HCT116 (cell line): ENCODE measurements around the gene ZEB2. TPM values are rescaled to one million over a fixed set of nuclear protein-coding genes. Genes with fewer than 3 reads are reported as not detected.

Source experiments
- ATAC-seq: fragments of 200-7000 bp; cut with Tn5 transposase; 2 replicates; pipeline ENCODE4 v1.9.1; 2020; ENCODE audit warnings: mild to moderate bottlenecking, moderate library complexity
- BruUV-seq: library from RNA; stranded (reverse); fragments of 400-500 nt; replicated peaks from 2 replicates; lab custom pipeline; 2021; lab: Mats Ljungman, UMichigan
- CTCF ChIA-PET: fragments of 300-600 bp; sonication (Branson Sonifier 250); formaldehyde crosslinking; loops from one replicate; lab custom pipeline; 2021; ENCODE audit warnings: antibody characterized with exemption; lab: Charles Lee
- POLR2A ChIA-PET: fragments of 300-600, 350-600 bp; sonication (Branson Sonifier 250); formaldehyde crosslinking; loops from one replicate; lab custom pipeline; 2021; ENCODE audit warnings: antibody characterized with exemption; lab: Charles Lee
- RAD21 ChIA-PET, 2 experiments: fragments of 300-600 bp; sonication (Branson Sonifier 250); formaldehyde crosslinking; loops; one replicate each; lab custom pipeline; 2023; ENCODE audit warnings: low total read pairs in 2 of 2; ENCODE audit not compliant: uncharacterized antibody in 2 of 2, unreplicated experiment in 2 of 2, low non-redundant PET in 1 of 2; lab: Charles Lee
- DNase-seq: peaks from one replicate; pipeline ENCODE4 v3.0.0-alpha.2; 2010; ENCODE audit warnings: low read depth, low spot score
- H2AFZ ChIP-seq: fragments of 200-600 bp; shearing (Covaris generic), sonication (generic); 2 replicates; pipeline ENCODE4 v1.6.1; 2017; ENCODE audit warnings: low read depth, mixed run types, mixed read lengths, antibody characterized with exemption, low read length; ENCODE audit not compliant: poor library complexity, severe bottlenecking
- H3K27ac ChIP-seq: 2 replicates; pipeline ENCODE4 v1.5.1; 2012; ENCODE audit warnings: low read depth, low read length
- H3K27me3 ChIP-seq: fragments of 200-600 bp; sonication (generic); 2 replicates; pipeline ENCODE4 v1.6.1; 2016; ENCODE audit warnings: mixed run types, low read length, mixed read lengths; ENCODE audit not compliant: insufficient read depth
- H3K36me3 ChIP-seq, 2 experiments: fragments of 200-500 bp in 1 of 2; fragments of 200-600 bp in 1 of 2; sonication (Bioruptor generic) in 1 of 2; sonication (generic) in 1 of 2; 2 replicates each; pipeline versions ENCODE4 v1.5.1 to v1.6.1; 2014 to 2016; ENCODE audit warnings: low read length in 2 of 2, inconsistent platforms in 1 of 2, mixed read lengths in 1 of 2, mixed run types in 1 of 2; ENCODE audit not compliant: insufficient read depth in 2 of 2, control insufficient read depth in 1 of 2
- H3K4me1 ChIP-seq, 2 experiments: fragments of 200-600 bp in 1 of 2; sonication (generic) in 1 of 2; 2 replicates each; pipeline versions ENCODE4 v1.5.1 to v1.6.1; 2012 to 2017; ENCODE audit warnings: low read length in 2 of 2, inconsistent platforms in 1 of 2, mild to moderate bottlenecking in 1 of 2, mixed read lengths in 1 of 2, mixed run types in 1 of 2, moderate library complexity in 1 of 2; ENCODE audit not compliant: insufficient read depth in 2 of 2, control insufficient read depth in 1 of 2
- H3K4me2 ChIP-seq: fragments of 200-600 bp; sonication (generic); 2 replicates; pipeline ENCODE4 v1.6.1; 2017; ENCODE audit warnings: mixed run types, low read length, mixed read lengths
- H3K4me3 ChIP-seq, 2 experiments: fragments of 200-600 bp in 1 of 2; sonication (generic) in 1 of 2; replicated peaks in 1 of 2; 2 replicates each; pipeline ENCODE4 v1.5.1; 2011 to 2016; ENCODE audit warnings: low read length in 2 of 2, control low read depth in 1 of 2, low read depth in 1 of 2, mild to moderate bottlenecking in 1 of 2, mixed read lengths in 1 of 2, mixed run types in 1 of 2
- H3K79me2 ChIP-seq: fragments of 200-600 bp; sonication (generic); 2 replicates; pipeline ENCODE4 v1.6.1; 2017; ENCODE audit warnings: mild to moderate bottlenecking, mixed run types, low read length, moderate library complexity, mixed read lengths; ENCODE audit not compliant: insufficient read depth
- H3K9ac ChIP-seq: fragments of 200-600 bp; sonication (generic); 2 replicates; pipeline ENCODE4 v1.6.1; 2016; ENCODE audit warnings: low read length, mixed read lengths
- H3K9me2 ChIP-seq: fragments of 200-600 bp; sonication (generic), shearing (Covaris generic); 2 replicates; pipeline ENCODE4 v1.6.1; 2017; ENCODE audit warnings: mixed run types, mild to moderate bottlenecking, moderate library complexity; ENCODE audit not compliant: insufficient read depth
- H3K9me3 ChIP-seq, 2 experiments: fragments of 200-500 bp in 1 of 2; fragments of 200-600 bp in 1 of 2; sonication (Bioruptor generic) in 1 of 2; sonication (generic) in 1 of 2; 2 replicates each; pipeline ENCODE4 v1.6.1; 2014 to 2017; ENCODE audit warnings: low read length in 2 of 2, mixed read lengths in 2 of 2, inconsistent platforms in 1 of 2, low read depth in 1 of 2, mild to moderate bottlenecking in 1 of 2, mixed run types in 1 of 2, moderate library complexity in 1 of 2; ENCODE audit not compliant: control insufficient read depth in 1 of 2, insufficient read depth in 1 of 2
- H4K20me1 ChIP-seq: fragments of 200-600 bp; sonication (generic), shearing (Covaris generic); 2 replicates; pipeline ENCODE4 v1.6.1; 2017; ENCODE audit warnings: mixed run types, mild to moderate bottlenecking, moderate library complexity; ENCODE audit not compliant: insufficient read depth
- ELF1 ChIP-seq: IDR thresholded peaks from 2 replicates; pipeline ENCODE4 v1.6.1; 2012; ENCODE audit warnings: low read depth, borderline replicate concordance
- EZH2phosphoT487 ChIP-seq: fragments of 200-600 bp; IDR thresholded peaks from 2 replicates; pipeline ENCODE4 v1.6.1; 2018; ENCODE audit warnings: antibody characterized with exemption, borderline replicate concordance
- FOSL1 ChIP-seq: IDR thresholded peaks from 2 replicates; pipeline ENCODE4 v1.6.1; 2012; ENCODE audit warnings: low read depth
- POLR2A ChIP-seq: IDR thresholded peaks from 2 replicates; pipeline ENCODE4 v1.7.0; 2011; ENCODE audit warnings: borderline replicate concordance; ENCODE audit not compliant: insufficient read depth, insufficient read length; ENCODE audit errors: extremely low read depth
- RAD21 ChIP-seq: IDR thresholded peaks from 2 replicates; pipeline ENCODE4 v1.6.1; 2012; ENCODE audit warnings: low read depth, mild to moderate bottlenecking
- SIN3A ChIP-seq: IDR thresholded peaks from 2 replicates; pipeline ENCODE4 v1.6.1; 2012; ENCODE audit warnings: low read depth
- SP1 ChIP-seq: IDR thresholded peaks from 2 replicates; pipeline ENCODE4 v1.6.1; 2012; ENCODE audit warnings: low read depth
- ZFX ChIP-seq: fragments of 450-650 bp; IDR thresholded peaks from 2 replicates; pipeline ENCODE4 v1.6.1; 2017
- intact Hi-C: fragments of 100-400 bp; cut with micrococcal nuclease; formaldehyde crosslinking; loops from 2 replicates; pipeline ENCODE4 v1.10.0; 2022
- total RNA-seq: library from RNA; stranded (reverse); gene quantifications from one replicate; pipeline ENCODE4 v1.2.1, GENCODE V29; 2021; ENCODE audit not compliant: unreplicated experiment
- TF ChIP-seq, protein P1 (sequence below): IDR thresholded peaks from 2 replicates; pipeline ENCODE4 v1.6.1; 2011; ENCODE audit warnings: mild to moderate bottlenecking, low read length, moderate library complexity; ENCODE audit not compliant: insufficient replicate concordance; ENCODE audit errors: extremely low read depth
- TF ChIP-seq, protein P2 (sequence below): IDR thresholded peaks from 2 replicates; pipeline ENCODE4 v1.6.1; 2012
- TF ChIP-seq, protein P3 (sequence below): IDR thresholded peaks from 2 replicates; pipeline ENCODE4 v1.6.1; 2012

ZEB2 gene
- total RNA-seq, 1 experiment from 2014 or later: 0.81 TPM

DNA sequence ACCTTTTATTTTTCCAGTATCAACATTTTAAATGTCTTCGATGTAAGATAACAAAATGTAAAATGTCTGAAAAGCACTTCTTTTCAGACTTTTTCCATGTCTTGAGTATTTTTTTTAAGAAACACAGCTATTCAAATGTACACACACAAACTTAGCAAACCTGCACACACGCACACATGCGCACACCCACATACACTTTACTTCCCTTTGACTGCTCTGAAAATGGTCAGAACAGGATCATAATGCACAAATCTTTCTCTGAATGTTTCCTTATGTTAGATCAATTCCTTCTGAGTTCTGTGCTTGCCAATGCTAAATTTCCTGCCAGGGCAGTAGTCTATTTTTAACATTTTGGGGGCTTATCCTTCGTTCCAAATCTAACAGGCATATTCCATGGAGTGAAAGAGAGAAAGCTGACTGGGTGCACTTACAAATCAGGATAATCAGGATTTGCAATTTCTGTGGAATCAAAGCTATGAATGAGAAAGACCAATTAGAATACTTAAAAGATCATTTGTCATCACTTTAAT is 136.3 kb downstream of the ZEB2 start:
- intact Hi-C loops: no loop called here
- H3K4me1 ChIP-seq: no peaks in the 10 kb centered on the region
- ChIA-PET RAD21 (no interaction called here), POLR2A (no interaction called here), CTCF (no interaction called here)
- no peak overlapping the region for H2AFZ ChIP-seq
- no peak overlapping the region for H3K27ac ChIP-seq
- no peaks in the 10 kb centered on the region for H4K20me1 ChIP-seq
- TF ChIP-seq SIN3A (no peak), SP1 (no peak), ZFX (no peak), POLR2A (no peak), RAD21 (no peak), EZH2phosphoT487 (no peak), FOSL1 (no peak), ELF1 (no peak)
- TF ChIP-seq, protein P1, sequence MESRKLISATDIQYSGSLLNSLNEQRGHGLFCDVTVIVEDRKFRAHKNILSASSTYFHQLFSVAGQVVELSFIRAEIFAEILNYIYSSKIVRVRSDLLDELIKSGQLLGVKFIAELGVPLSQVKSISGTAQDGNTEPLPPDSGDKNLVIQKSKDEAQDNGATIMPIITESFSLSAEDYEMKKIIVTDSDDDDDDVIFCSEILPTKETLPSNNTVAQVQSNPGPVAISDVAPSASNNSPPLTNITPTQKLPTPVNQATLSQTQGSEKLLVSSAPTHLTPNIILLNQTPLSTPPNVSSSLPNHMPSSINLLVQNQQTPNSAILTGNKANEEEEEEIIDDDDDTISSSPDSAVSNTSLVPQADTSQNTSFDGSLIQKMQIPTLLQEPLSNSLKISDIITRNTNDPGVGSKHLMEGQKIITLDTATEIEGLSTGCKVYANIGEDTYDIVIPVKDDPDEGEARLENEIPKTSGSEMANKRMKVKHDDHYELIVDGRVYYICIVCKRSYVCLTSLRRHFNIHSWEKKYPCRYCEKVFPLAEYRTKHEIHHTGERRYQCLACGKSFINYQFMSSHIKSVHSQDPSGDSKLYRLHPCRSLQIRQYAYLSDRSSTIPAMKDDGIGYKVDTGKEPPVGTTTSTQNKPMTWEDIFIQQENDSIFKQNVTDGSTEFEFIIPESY: no peak
- TF ChIP-seq, protein P2, sequence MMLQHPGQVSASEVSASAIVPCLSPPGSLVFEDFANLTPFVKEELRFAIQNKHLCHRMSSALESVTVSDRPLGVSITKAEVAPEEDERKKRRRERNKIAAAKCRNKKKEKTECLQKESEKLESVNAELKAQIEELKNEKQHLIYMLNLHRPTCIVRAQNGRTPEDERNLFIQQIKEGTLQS: no peak
- TF ChIP-seq, protein P3, sequence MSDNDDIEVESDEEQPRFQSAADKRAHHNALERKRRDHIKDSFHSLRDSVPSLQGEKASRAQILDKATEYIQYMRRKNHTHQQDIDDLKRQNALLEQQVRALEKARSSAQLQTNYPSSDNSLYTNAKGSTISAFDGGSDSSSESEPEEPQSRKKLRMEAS: no peak
- no peak for DNase-seq
- H3K79me2 ChIP-seq: no peaks in the 10 kb centered on the region
- no peak overlapping the region for H3K9ac ChIP-seq
- H3K4me3 ChIP-seq: no peak overlapping the region
- no peak overlapping the region for H3K4me2 ChIP-seq
- no TSS peak for BruUV-seq
- no peaks in the 10 kb centered on the region for H3K9me2 ChIP-seq
- no peaks in the 10 kb centered on the region for H3K36me3 ChIP-seq
- ATAC-seq: no peak
- H3K27me3 ChIP-seq: no peaks in the 10 kb centered on the region
- no peaks in the 10 kb centered on the region for H3K9me3 ChIP-seq
